DMS114 treated with DMSO at 0.1 percent for 48 hours (cell line): ENCODE measurements around the gene ASIC4.

Source experiments
- DNase-seq: peaks from one replicate; lab custom pipeline; 2025; ENCODE audit not compliant: unreplicated experiment; lab: John Stamatoyannopoulos, UW

ASIC4 gene

DNA sequence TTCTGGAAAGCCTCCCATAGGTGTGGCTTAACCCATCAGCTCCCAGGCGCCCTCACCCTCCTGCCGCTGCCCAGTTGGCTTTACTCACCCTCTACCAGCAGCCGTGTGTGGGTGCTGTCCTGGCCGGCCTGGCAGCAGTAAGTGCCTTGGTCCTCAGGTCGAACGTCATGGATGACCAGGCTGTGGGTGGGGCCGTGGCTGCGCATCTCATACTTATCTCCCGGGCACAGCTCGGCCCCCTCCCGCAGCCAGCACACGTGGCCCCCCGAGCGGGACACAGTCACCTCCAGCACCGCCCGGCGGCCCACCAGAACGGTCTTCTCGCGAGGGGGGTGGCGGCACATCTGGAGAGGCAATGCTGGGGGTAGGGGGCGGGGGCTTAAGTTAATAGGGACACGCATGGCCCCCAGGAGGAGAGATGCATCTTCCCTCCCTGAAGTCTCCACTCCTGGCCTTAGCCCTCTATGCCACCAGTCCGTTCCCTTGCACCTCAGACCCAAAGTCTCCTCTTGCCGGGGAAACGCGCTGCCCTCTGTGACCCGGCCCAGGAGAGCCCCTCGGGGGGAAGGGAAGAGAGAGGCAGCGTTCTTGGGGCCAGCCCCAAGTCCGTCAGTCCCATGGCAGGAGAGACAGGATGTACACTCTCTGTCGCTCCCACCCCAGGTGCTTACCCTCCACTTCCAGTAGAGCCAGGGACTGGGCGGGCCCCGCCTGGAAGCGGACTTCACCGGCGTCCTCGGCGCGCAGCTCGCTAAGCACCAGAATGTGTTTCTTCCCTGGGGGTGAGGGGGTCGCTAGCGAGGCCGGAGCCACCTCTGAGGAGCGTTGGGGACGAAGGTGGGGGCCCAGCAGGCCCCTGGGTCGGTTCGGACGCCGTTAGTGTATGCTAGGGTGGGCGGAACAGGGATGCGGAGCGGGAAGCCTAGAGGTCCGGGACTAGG, 37.4 kb downstream of the ASIC4 start:
- peak; percentile 10 for DNase-seq

DNA sequence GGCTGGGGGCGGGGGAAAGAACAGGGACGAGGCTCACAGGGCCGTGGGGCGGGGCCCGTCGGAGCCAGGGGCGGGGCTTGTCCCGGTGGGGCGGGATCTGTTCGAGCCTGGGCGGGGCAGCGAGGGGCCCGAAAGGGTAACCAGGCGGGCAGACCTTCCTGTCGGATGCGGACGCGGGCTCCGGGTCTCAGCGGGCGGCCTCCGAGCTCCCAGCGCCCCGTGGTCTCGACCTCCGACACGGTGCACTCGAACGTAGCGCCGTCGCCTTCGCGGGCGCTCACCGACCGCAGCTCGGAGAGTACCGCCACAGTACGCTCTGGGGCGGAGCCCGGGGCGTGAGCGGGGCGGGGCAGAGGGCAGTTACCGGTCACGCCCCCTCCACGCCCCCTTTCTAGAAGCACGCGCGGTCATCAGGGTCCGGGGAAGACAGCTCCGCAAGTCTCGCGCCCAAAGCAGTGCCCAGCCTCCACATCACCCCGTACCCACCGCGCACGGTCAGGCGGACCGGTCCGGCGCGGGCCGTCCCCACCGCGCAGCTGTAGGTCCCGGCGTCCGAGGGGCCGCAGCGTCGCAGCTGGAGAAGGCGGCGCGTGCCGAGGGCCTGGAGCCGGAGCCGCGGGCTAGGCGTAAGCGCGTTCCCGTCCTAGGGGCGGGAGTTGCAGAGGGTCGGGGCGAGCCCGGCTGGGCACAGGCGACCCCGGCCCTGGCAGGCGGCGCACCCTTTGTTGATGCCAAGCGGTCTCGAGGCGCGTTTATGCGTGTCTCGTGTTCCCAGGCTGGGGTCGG, 38.3 kb downstream of the ASIC4 start:
- peak; percentile 57 for DNase-seq

DNA sequence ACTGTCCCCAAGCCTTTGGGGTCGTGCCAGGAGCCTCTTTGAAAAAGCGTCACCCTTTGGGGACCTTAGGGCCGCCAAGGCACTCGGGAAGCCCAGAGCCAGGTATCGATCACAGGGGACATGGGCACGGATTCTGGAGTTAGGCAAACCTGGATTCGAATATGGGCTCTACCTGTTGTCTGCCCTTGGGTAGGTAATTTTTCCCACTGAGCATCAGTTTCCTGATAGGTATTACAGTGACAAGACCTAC, 38.8 kb downstream of the ASIC4 start:
- DNase-seq: no peak

DNA sequence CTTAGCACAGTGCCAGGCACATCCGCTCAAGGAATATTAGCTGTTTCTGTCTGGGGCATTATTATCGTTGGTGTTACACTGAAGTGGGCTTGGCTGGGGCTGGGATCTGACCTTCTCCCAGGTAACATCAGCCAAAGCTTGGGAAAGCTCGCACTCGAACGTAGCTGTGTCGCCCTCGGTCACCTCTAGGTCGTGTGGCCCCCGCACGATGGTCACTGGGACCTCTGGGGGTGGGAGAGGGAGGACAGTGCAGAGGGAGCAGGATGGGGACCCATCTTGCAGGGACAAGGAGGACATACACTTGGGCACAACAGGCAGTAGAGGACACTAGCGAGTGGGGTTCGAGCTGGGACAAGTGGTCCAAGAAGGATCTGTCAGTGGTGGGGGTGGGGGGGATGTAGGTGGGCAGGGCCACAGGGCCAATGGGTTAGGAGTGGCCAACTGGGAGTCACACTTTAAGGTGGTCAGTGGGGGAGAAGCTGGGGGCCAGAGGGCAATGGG, 39.2 kb downstream of the ASIC4 start:
- no peak for DNase-seq

DNA sequence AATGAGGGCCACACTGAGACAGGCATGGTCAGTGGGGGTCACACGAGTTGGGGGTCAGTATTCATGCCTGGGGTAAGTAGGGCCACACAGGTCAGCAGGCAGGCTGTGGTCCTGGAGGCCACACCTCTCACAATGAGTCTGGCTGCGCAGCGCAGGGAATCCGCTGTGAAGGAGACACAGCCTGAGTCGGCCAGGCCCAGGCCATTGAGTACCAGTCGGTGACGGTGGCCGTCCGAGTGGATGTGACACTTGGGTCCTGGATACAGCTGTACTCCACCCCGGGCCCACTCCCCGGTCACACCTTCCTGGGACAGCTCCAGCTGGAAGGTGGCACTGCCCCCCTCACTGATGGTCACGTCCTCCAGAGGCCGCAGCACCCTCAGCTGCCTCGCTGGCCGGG, 40.1 kb downstream of the ASIC4 start:
- no peak for DNase-seq

DNA sequence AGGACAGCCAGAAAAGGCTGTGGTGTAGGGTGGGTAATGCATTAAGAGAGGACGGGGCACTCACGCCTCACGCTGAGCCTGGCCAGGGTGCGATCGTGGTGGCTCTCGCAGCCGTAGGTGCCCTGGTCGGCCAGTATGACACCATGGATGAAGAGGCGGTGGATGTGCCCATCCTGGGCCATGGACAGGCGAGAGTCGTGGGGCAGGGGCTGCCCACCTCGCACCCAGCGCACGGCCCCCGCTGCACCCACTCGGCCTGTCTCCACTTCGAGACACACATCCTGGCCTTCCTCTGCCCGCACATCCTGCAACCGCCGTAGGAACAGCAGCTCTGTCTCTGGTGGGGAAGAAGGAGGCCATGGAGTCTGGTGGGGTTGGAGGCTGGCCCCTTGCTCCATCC, 41.7 kb downstream of the ASIC4 start:
- no peak for DNase-seq

DNA sequence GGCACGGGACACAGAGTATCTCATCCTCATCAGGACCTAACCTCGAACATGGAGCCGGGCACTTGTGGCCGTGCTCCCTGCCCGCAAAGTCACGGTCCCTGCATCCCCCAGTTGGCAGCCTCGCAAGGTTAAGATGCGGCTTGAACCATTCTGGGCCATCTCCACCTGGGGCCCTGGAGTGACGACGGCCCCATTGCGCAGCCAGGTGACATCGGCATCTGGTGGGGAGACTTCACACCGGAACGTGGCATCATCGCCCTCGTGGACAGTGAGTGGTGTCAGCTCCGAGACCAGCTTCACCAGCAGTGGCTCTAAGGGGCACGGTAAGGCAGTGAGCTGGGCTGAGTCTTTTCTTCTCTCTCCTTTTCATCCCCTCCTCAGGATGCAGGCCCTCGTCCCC, 42.1 kb downstream of the ASIC4 start:
- no peak for DNase-seq

DNA sequence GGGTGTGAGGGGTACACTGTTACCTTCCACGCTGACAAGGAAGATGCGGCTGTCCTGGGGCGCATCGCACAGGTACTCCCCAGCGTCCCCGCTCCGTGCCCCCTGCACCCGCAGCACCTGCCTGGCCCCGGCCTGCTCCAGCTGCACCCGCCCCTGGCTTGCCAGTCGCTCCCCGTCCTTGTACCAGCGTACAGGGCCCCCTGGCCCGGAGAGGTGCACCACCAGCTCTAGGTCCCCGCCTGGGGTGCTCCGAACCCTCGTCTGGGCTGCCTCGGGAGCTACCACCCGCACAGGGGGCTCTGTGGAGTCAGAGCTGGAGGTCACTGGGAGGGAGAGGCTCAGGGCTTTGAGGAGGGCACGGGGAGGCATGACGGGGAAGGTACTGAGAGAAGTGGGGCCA, 43.0 kb downstream of the ASIC4 start:
- DNase-seq: no peak

DNA sequence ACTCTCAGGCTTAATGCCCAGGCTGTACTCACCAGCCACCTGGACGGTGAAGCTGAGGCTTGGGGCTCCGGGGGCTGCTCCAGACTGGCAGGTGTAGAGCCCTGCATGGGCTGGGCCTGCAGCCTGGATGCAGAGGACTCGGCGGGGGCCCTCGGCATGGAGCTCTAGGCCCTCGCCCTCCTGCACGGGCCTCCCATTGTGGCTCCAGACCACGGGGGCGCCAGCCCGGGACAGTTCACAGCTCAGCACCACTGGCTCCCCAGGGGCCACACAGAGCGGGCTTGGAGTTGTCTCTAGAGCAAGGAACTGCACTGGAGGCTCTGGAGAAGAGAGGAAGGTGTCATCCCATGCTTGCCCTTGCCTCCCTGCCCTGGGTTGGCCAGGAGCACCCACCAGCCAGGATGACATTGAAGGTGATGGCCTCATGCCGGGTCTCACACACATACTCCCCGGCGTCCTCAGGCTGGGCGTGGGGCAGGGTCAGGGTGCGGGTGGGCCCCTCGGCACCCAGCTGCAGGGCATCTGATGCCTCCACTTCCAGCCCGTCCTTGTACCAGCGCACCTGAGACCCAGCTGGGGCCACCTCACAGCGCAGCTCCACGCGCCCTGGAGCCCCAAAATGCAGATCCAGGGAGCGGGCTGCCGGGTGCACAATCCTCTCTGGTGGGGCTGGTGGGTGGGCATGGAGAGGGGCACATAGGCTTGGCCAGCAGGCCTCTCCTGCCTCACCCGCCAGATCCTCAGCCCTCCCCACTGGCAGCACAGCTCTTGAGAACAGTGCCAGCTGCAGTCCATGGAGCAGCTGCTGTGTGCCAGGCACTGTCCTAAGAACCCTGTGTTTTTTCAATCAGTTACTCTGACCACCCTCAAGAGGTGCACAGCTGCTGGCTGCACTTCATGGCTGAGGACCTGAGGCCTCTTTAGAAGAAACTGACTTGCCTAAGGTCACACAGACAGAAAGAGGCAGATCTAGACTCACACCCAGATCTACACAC, 43.8 kb downstream of the ASIC4 start:
- DNase-seq: no peak

DNA sequence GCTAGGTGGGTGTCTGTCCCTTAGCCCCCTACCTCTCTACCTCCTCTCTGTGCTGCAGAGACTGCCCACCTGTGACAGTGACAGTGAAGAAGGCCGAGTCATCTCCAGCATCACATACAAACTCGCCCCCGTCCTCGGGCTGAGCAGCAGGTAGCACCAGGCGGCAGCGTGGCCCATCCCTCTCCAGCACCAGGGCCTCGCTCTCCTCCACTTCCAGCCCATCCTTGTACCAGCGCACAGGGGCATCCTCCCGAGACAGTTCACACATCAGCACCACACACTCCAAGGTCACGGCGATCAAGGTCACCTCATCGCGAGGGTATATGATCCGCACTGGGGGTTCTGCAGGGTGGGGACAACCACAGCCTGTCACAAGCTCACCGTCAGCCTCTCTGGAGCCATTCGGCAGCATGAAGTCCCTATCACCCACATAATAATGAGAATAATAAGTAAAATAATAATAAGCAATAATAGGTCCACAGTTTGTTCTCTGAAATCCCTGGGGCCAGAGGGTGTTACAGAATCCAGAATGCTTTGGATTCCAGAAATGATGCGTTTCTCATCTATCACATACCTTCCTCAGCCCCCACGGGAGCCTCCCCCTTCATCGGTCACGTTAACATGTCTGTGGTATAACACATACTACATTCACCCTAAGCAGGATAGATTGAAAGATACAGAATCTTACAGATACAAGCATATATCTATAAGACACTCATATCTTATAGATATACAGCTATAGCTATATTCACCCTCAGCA, 45.1 kb downstream of the ASIC4 start:
- no peak for DNase-seq

DNA sequence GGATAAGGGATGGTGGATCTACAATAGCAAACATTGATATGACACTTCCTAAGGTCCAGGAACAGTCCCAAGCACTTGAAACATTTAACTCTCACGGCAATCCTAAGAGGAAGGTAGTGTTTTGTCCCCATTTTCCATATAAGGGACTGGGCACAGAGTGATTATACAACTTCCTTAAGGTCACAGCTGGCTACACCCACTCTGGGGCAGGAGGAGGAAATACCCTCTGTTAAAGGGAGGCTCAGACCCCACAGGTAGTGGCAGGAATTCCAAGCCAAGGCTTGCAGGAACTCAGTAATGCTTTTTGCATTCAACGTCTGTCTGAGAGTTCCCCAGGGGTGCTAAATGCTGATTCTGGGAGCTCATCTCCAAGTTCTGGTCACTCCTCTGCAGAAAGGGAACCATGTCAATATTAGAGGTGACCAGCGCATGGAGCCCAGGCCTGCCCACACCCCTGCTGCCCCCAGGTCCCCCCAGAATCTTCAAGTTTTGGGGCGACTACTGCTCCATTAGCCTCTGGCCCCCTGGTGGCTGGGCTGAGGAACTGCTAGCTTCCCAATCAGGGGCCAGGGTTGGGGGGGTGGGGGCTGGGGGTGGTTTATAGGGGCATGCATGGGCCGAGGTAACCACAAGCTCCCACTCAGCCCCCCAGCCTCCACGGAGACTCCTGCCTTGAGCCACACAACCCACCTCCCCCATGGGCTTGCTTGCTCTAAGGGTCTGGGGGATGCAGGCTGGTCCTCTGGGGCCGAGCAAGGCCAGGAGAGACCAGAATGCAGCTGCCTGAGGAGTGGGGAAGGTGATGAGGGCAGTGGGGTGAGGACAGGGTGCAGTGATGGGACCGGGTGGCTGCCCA, 46.0 kb downstream of the ASIC4 start:
- DNase-seq: no peak

DNA sequence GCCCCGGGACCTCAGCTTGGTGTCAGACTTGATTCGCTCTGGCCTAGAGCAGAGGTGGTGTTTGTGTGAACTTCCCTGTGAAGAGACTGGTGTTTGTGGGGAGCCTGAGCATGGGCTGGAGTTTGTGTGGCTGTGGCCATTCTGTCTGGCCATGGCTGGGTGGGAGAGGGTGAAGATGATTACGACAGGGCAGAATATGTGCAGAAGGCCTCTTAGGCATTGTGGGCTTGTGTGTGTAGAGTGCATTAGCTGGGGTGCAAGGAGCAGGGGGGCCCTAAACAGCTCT, 46.6 kb downstream of the ASIC4 start:
- no peak for DNase-seq

DNA sequence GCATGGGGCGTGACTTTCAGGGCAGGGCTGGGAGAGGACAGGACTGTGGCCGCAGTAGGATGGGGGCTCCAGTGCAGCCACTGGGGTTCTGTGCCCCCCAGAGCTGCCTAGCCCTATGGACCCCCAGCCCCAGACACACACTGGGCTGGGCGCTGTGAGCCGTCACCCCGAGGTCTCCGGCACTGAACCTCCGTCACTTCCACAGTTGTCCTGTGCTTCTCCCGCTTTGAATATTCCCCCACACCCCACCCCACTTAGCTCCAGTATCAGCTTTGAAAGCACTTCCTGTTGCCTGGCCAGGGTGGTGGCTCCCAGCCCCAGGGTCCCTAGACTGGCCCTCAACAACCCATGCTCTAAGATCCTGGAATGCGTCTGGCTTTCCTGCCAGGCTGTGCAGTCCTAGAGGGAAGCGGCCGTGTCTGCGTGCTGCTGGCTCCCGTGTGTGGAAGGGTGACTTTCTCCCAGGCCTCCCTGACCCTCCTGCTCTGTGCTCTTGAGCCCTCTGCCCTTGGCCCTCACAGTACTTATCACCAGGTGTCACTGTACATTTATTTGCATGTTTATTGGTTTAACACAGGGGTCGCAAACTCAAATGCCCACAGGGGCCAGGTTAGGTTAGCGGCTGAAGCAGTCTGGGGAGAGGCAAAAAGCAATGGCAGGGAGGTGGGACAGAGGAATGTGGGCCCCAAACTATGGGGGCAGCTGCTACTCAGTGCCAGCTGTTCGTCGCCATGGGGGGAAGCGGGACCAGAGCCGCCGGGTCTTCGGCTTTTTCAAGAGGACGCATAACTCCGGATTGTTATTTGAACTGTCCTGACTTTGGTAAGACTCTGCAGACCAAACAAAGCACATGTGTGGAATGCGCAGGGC, 47.1 kb downstream of the ASIC4 start:
- no peak for DNase-seq

DNA sequence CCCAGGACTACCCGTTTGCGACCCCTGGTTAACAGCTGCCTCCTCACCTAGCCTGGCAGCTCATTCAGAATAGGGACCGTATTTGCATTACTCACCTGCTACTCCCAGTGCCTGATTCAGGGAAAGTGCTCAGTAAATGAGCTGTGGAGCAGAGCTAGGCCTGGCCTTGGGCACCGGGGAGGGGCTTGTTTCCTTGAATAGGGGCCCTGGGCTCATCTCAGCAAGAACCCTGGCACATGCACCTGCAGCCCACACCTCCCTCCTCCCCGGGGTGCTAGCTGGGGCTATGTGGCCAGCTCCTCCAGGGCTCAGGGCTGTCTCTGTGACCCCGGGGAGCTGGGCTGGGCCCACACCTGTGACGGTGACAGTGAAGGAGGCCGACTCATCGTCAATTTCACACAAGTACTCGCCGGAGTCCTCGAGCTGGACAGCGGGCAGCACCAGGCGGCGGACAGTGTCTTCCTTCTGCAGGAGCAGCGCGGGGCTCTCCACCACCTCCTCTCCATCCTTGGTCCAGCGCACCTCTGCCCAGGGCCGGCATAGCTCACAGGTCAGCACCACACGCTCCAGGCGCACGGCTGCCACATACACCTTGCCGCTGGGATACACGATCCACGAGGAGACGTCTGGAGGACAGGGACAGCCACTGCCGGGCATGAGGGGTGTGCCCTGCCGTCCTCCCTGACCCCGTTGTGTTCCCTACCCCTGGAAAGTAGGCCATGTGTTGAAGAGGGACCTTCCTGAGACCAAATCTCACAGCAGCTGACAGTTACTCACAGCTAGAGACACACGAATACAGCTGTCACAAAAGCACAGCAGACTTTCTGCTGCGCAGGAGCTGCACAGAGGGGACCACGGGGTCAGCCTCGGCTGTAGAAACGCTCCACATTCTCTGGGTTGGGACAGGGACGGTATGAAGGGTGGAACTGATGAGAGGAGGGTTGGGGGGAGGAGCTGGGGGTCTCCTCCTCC, 48.1 kb downstream of the ASIC4 start:
- DNase-seq: no peak

DNA sequence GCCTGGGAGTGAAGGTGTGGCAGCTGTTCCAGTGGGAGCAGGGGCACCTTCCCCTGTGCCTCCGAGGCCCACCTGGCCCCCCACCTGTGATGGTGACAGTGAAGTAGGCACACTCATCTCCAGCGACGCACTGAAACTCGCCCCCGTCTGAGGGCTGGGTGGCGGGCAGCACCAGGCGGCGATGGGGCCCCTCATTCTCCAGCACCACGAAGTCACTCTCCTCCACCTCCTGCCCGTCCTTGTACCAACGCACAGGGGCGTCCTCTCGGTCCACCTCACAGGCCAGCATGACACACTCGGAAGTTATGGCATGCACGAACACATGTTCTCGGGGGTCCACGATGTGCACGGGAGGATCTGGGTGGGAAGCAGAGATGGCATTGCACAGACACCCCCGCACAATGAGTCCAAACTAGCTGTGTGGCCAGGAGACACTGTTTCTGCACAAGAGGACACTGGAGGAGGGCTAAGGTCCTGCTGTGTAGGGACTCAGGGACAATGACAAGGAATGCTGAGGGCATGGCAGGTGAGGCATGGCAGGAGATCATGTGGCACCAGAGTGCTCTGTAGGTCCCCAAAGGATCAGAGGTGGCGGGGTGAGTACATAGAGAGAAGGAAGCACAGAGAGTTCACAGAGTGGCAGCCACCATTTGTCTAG, 49.1 kb downstream of the ASIC4 start:
- no peak for DNase-seq

DNA sequence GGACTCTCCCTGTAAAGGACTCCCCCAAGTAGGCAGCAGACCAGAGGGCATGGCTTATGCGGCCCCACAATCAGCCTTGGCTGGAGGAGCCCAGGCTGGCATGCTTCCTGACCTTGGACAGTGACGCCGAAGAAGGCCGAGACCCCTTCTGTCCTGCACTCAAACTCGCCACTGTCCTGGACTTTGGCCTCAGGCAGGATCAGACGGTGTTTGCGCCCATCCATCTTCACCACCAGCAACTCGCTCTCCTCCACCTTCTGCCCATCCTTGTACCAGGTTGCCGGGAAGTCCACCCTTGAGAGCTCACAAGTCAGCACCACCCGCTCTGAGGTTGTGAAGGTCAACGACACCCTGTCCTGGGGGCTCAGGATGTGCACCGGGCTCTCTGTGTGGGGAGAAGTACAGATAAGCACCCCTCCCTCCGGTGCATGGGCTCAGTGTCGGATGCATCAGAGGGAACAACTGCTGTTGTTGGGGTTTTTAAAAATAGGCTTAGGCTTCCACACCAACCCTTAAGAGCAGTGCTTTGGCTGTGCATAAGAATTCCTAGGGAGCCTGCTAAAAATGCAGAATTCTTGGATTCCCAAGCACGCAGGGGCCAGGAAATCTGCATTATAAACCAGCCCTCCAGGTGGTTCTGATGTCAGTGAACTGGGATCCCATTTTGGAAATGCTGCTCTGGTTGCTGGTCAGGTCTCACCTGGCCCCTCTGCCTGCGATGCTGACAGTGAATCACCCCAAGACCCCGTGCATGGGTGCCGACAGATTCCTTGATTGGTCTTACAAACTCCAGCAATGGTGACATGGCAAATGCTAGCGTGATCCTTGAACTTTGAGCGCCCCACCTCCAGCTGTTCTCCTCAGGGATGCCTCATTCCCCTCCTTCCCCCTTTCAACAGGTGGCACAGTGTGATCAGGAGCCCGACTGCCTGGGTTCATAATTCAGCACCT, 51.1 kb downstream of the ASIC4 start:
- DNase-seq: no peak
